GM12872 (cell line): Measurements from ENCODE around the gene GPR141.

ENCODE experiments used
- TF ChIP-seq, protein P1 (sequence below): IDR thresholded peaks from 3 replicates; pipeline ENCODE4 v1.5.1; 2011; ENCODE audit warnings: low read depth, mild to moderate bottlenecking, low read length, moderate library complexity; ENCODE audit not compliant: insufficient read depth

GPR141 gene

DNA sequence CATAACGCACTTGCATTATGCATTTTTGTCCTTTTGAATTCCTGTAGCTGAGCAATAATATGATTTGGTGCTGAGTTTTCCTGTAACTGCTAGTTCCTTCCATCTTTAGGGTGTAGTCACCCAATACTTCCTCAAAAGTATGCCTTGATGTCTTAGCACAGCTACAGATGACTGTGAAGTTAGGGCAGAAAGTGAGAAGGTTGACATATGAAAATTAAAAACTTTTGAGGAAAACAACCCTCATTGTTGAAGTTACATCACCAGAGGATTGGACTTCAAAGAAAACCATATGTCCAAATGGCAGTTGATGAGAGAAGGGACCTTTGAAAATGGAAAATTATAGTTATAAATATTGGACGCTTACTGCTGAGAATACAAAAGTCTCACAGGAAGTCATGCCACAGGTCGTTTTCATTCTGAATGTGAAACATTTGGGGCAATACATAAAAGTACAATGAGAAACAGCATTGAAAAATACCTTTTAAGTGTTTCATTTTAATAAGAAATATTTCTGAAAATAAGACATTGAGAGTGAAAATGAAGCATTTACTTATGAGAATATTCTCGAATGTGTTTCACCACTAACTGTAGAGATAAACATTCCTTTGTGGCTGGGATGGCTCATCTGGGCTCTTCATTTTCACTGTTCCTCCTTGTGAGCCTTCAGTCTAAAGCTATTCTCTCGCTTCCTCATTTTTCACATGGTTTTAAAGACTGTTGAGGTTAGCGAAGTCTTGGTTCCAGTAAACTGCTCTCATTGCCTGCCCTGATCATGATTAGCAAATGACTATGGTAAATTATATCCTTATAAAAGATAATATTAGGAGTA lies 103.4 kb downstream of the GPR141 start:
- TF ChIP-seq, protein P1, sequence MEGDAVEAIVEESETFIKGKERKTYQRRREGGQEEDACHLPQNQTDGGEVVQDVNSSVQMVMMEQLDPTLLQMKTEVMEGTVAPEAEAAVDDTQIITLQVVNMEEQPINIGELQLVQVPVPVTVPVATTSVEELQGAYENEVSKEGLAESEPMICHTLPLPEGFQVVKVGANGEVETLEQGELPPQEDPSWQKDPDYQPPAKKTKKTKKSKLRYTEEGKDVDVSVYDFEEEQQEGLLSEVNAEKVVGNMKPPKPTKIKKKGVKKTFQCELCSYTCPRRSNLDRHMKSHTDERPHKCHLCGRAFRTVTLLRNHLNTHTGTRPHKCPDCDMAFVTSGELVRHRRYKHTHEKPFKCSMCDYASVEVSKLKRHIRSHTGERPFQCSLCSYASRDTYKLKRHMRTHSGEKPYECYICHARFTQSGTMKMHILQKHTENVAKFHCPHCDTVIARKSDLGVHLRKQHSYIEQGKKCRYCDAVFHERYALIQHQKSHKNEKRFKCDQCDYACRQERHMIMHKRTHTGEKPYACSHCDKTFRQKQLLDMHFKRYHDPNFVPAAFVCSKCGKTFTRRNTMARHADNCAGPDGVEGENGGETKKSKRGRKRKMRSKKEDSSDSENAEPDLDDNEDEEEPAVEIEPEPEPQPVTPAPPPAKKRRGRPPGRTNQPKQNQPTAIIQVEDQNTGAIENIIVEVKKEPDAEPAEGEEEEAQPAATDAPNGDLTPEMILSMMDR: no peak
